ENCODE data around the gene NHLRC1.

Gene NHLRC1

DNA sequence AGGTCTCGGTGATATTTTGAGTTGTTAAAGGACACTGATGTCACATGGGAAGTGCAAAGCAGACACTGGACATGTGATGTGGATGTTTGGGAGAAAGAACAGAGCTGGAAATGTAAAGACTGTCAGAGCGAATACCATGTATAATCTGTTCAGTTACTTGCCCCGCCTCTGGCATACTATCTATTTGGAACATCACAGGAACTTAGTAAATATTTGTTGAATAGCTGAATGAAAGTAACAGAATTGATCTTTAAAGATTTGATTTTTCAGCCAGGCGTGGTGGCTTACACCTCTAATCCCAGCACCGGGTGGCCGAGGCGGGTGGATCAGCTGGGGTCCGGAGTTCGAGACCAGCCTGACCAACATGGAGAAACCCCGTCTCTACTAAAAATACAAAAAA lies 13.8 kb upstream of the NHLRC1 start:
- no peak overlapping the region for H3K9ac ChIP-seq (ENCODE audit: low read length)
- H3K36me3 ChIP-seq (ENCODE audit: control insufficient read depth, insufficient read depth, low read length, severe bottlenecking) = peaks cover 22% of the 10 kb centered on the region
- no peaks in the 10 kb centered on the region for H3K4me1 ChIP-seq (ENCODE audit: control insufficient read depth, insufficient read depth, low read length)
- H3K9me3 ChIP-seq (ENCODE audit: control insufficient read depth, low read length) = no peaks in the 10 kb centered on the region
- no peak overlapping the region for H3K4me3 ChIP-seq (ENCODE audit: low read length)
- no peaks in the 10 kb centered on the region for H3K27me3 ChIP-seq (replicated peaks; ENCODE audit: control insufficient read depth, insufficient read depth, low read length)
- no peak for DNase-seq (ENCODE audit: low read depth)

- H3K4me1 ChIP-seq (ENCODE audit: control insufficient read depth, insufficient read depth, low read length) = no peaks in the 10 kb centered on the region
- DNase-seq (ENCODE audit: low read depth) = no peak
- no peak overlapping the region for H3K4me3 ChIP-seq (ENCODE audit: low read length)
- H3K9me3 ChIP-seq (ENCODE audit: control insufficient read depth, low read length) = no peaks in the 10 kb centered on the region
- peaks cover 22% of the 10 kb centered on the region for H3K36me3 ChIP-seq (ENCODE audit: control insufficient read depth, insufficient read depth, low read length, severe bottlenecking)
- no peaks in the 10 kb centered on the region for H3K27me3 ChIP-seq (replicated peaks; ENCODE audit: control insufficient read depth, insufficient read depth, low read length)
- no peak overlapping the region for H3K9ac ChIP-seq (ENCODE audit: low read length)
Measured at GRCh38 chr6:18135171-18135570, 12.7 kb upstream of the NHLRC1 start.

GRCh38 chr6:18132346-18132745 lies 9.9 kb upstream of the NHLRC1 start:
- DNase-seq (ENCODE audit: low read depth) = no peak
- Histone ChIP-seq H3K9ac (ENCODE audit: low read length) (no peak overlapping the region), H3K9me3 (ENCODE audit: control insufficient read depth, low read length) (no peaks in the 10 kb centered on the region), H3K4me3 (ENCODE audit: low read length) (no peak overlapping the region), H3K4me1 (ENCODE audit: control insufficient read depth, insufficient read depth, low read length) (no peaks in the 10 kb centered on the region), H3K36me3 (ENCODE audit: control insufficient read depth, insufficient read depth, low read length, severe bottlenecking) (peaks cover 12% of the 10 kb centered on the region), H3K27me3 (replicated peaks; ENCODE audit: control insufficient read depth, insufficient read depth, low read length) (no peaks in the 10 kb centered on the region)

DNA sequence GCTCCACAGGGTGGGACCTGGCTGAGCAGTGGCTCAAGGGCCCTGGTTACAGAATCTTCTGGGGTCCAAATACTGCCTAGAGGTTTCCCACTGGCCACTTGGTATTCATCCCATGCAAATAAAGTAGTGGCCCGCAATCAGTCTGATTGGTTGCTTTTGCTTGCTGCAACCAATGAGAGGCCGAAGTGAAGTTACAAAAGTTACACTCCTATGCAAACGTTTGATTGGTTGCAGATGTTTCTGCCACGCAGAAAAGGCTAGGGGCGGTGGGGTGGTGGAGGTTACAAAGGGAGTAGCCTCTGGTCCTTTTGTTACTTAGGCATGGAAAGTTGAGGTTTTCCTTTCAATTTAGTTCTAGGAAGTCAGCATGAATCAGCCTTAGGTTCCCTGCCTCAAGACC lies 3.6 kb upstream of the NHLRC1 start:
- H3K27me3 ChIP-seq (replicated peaks; ENCODE audit: control insufficient read depth, insufficient read depth, low read length) = no peaks in the 10 kb centered on the region
- H3K9me3 ChIP-seq (ENCODE audit: control insufficient read depth, low read length) = no peaks in the 10 kb centered on the region

GRCh38 chr6:18121580-18122127 lies 823 bp downstream of the NHLRC1 start:
- Histone ChIP-seq H3K4me1 (ENCODE audit: control insufficient read depth, insufficient read depth, low read length) (peaks cover 6% of the 10 kb centered on the region), H3K4me3 (ENCODE audit: low read length) (peak overlapping the region; percentile 84), H3K27me3 (replicated peaks; ENCODE audit: control insufficient read depth, insufficient read depth, low read length) (no peaks in the 10 kb centered on the region), H3K36me3 (ENCODE audit: control insufficient read depth, insufficient read depth, low read length, severe bottlenecking) (no peaks in the 10 kb centered on the region), H3K9me3 (ENCODE audit: control insufficient read depth, low read length) (no peaks in the 10 kb centered on the region), H3K9ac (ENCODE audit: low read length) (no peak overlapping the region)
- DNase-seq (ENCODE audit: low read depth) = no peak

More for the DNA sequence above, 3.6 kb upstream of the NHLRC1 start:
- H3K36me3 ChIP-seq (ENCODE audit: control insufficient read depth, insufficient read depth, low read length, severe bottlenecking) = no peaks in the 10 kb centered on the region
- peak; percentile 40 for DNase-seq (ENCODE audit: low read depth)
- H3K4me3 ChIP-seq (ENCODE audit: low read length) = peak overlapping the region; percentile 15
- peaks cover 6% of the 10 kb centered on the region for H3K4me1 ChIP-seq (ENCODE audit: control insufficient read depth, insufficient read depth, low read length)
- no peak overlapping the region for H3K9ac ChIP-seq (ENCODE audit: low read length)

GRCh38 chr6:18119236-18119635 lies 3.2 kb downstream of the NHLRC1 start:
- Histone ChIP-seq H3K4me3 (ENCODE audit: low read length) (no peak overlapping the region), H3K27me3 (replicated peaks; ENCODE audit: control insufficient read depth, insufficient read depth, low read length) (no peaks in the 10 kb centered on the region), H3K9ac (ENCODE audit: low read length) (no peak overlapping the region), H3K9me3 (ENCODE audit: control insufficient read depth, low read length) (no peaks in the 10 kb centered on the region), H3K36me3 (ENCODE audit: control insufficient read depth, insufficient read depth, low read length, severe bottlenecking) (no peaks in the 10 kb centered on the region), H3K4me1 (ENCODE audit: control insufficient read depth, insufficient read depth, low read length) (peaks cover 6% of the 10 kb centered on the region)
- no peak for DNase-seq (ENCODE audit: low read depth)

GRCh38 chr6:18118330-18118729 lies 4.1 kb downstream of the NHLRC1 start:
- DNase-seq (ENCODE audit: low read depth) = no peak
- Histone ChIP-seq H3K9me3 (ENCODE audit: control insufficient read depth, low read length) (no peaks in the 10 kb centered on the region), H3K4me3 (ENCODE audit: low read length) (no peak overlapping the region), H3K27me3 (replicated peaks; ENCODE audit: control insufficient read depth, insufficient read depth, low read length) (no peaks in the 10 kb centered on the region), H3K4me1 (ENCODE audit: control insufficient read depth, insufficient read depth, low read length) (peaks cover 6% of the 10 kb centered on the region), H3K36me3 (ENCODE audit: control insufficient read depth, insufficient read depth, low read length, severe bottlenecking) (no peaks in the 10 kb centered on the region), H3K9ac (ENCODE audit: low read length) (no peak overlapping the region)

DNA sequence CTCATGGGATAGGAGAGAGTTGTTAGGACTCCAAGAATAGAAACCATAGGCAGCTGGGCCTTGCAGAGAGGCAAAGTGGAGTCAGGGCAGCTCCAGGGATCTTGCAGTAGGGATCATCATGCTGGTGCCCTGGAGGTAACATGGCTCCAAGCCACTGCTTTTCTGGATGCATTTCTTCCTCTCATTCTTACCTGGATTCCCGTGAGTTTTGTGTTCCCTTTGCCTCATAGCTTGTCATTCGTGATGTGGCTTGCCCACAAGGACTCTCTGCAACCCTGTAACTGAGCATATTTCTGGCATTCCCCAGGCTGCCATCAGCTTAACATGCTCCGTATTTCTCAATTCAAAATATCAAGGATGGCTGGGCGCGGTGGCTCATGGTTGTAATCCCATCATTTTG lies 5.3 kb downstream of the NHLRC1 start:
- peaks cover 2% of the 10 kb centered on the region for H3K4me1 ChIP-seq (ENCODE audit: control insufficient read depth, insufficient read depth, low read length)
- H3K27me3 ChIP-seq (replicated peaks; ENCODE audit: control insufficient read depth, insufficient read depth, low read length) = no peaks in the 10 kb centered on the region
- no peaks in the 10 kb centered on the region for H3K9me3 ChIP-seq (ENCODE audit: control insufficient read depth, low read length)
- H3K36me3 ChIP-seq (ENCODE audit: control insufficient read depth, insufficient read depth, low read length, severe bottlenecking) = no peaks in the 10 kb centered on the region
- no peak for DNase-seq (ENCODE audit: low read depth)
- H3K9ac ChIP-seq (ENCODE audit: low read length) = no peak overlapping the region
- no peak overlapping the region for H3K4me3 ChIP-seq (ENCODE audit: low read length)

DNA sequence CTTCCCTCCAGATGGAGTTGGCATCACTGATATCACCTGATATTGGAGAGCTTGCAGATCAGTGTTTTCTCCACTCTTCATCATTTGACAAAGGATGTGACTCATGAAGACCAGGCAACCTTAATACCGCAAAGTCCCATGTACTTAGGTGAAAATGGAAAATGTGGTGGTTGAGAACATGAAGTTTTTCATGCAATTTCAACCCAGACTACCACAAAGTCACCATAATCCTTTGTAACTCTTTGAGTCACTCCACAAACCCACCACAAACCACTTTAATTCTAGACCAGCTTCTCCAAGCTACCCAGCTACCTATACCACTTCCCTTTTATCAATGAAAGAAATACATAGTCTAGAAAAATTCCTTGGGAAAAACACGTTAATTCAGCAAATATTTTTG lies 7.1 kb downstream of the NHLRC1 start:
- no peak for DNase-seq (ENCODE audit: low read depth)
- no peak overlapping the region for H3K4me3 ChIP-seq (ENCODE audit: low read length)
- H3K9me3 ChIP-seq (ENCODE audit: control insufficient read depth, low read length) = no peaks in the 10 kb centered on the region
- no peaks in the 10 kb centered on the region for H3K27me3 ChIP-seq (replicated peaks; ENCODE audit: control insufficient read depth, insufficient read depth, low read length)
- H3K36me3 ChIP-seq (ENCODE audit: control insufficient read depth, insufficient read depth, low read length, severe bottlenecking) = no peaks in the 10 kb centered on the region
- H3K4me1 ChIP-seq (ENCODE audit: control insufficient read depth, insufficient read depth, low read length) = no peaks in the 10 kb centered on the region
- no peak overlapping the region for H3K9ac ChIP-seq (ENCODE audit: low read length)

DNA sequence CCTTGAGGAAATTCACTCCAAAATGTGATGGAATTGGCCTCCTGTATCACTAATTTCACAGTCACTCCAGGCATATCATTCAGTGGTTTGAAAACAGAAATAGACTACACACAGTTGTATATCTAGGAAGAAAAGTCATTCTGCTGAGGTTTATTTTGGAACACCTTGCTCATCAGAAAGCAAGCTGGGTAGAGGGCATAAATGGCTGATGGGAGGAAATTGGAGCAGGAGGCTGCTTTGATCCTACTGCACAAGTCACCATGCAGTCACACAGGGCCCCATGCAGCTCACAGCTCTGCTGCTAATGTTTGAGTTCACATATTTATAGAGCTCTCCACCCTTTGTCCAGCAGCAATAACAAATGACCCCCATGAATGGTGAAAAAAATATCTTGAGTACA lies 12.3 kb downstream of the NHLRC1 start:
- Histone ChIP-seq H3K9me3 (ENCODE audit: control insufficient read depth, low read length) (peaks cover 10% of the 10 kb centered on the region), H3K9ac (ENCODE audit: low read length) (no peak overlapping the region), H3K4me1 (ENCODE audit: control insufficient read depth, insufficient read depth, low read length) (no peaks in the 10 kb centered on the region), H3K27me3 (replicated peaks; ENCODE audit: control insufficient read depth, insufficient read depth, low read length) (no peaks in the 10 kb centered on the region), H3K4me3 (ENCODE audit: low read length) (no peak overlapping the region), H3K36me3 (ENCODE audit: control insufficient read depth, insufficient read depth, low read length, severe bottlenecking) (no peaks in the 10 kb centered on the region)
- no peak for DNase-seq (ENCODE audit: low read depth)

DNA sequence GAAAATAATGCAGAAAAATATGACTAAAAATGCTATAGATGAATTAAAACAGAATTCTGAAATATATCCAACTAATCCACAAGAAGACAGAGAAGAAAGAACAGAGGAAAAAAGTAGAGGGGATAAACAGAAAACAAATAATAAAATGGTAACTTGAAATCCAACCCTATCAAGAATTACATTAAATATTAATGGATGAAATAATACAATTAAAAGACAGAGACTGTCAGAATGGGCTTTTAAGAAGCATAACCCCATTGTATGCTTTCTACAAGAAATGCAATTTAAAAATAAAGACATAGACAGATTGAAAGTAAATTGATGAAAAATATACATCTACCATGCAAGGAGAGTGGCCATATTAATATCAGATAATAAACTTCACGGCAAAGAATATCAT lies 15.4 kb downstream of the NHLRC1 start:
- H3K9me3 ChIP-seq (ENCODE audit: control insufficient read depth, low read length) = peaks cover 10% of the 10 kb centered on the region
- H3K9ac ChIP-seq (ENCODE audit: low read length) = no peak overlapping the region
- H3K4me1 ChIP-seq (ENCODE audit: control insufficient read depth, insufficient read depth, low read length) = no peaks in the 10 kb centered on the region
- H3K27me3 ChIP-seq (replicated peaks; ENCODE audit: control insufficient read depth, insufficient read depth, low read length) = no peaks in the 10 kb centered on the region
- no peak overlapping the region for H3K4me3 ChIP-seq (ENCODE audit: low read length)
- no peak for DNase-seq (ENCODE audit: low read depth)
- no peaks in the 10 kb centered on the region for H3K36me3 ChIP-seq (ENCODE audit: control insufficient read depth, insufficient read depth, low read length, severe bottlenecking)

DNA sequence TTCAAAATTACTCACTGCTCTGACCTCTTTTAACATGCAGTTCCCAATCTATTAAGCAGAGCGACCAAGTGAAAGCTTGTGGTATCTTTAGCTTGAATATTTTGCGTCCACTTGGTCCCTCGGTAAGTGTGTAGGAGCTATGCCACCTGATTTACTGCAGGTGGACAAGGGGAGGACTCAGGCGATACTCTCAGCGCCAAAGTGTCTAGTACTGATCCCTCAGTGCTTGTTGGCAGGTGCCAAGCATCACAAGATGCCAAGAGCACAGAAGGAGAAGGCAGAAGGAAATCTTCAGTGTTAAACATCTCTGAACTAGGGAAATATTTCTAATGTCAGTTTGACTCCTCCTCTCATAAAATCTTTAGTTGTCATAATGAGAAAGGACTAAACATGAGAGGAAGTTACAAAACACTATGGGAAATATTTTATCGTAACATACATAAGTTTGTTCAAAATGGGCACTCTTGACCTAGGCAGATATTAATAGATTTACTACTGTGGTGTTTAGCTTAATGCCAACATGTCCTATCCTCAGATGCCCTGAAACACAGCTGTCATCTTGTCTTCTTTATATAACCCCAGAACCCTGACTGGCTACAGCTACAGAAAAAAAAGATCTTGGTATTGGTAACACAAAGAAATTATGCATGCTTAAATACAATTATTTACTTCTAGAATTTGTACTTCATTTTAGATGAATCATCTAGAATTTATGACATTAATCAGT lies 19.5 kb downstream of the NHLRC1 start:
- Histone ChIP-seq H3K4me1 (ENCODE audit: control insufficient read depth, insufficient read depth, low read length) (no peaks in the 10 kb centered on the region), H3K9me3 (ENCODE audit: control insufficient read depth, low read length) (peaks cover 10% of the 10 kb centered on the region), H3K4me3 (ENCODE audit: low read length) (no peak overlapping the region), H3K9ac (ENCODE audit: low read length) (no peak overlapping the region), H3K27me3 (replicated peaks; ENCODE audit: control insufficient read depth, insufficient read depth, low read length) (no peaks in the 10 kb centered on the region), H3K36me3 (ENCODE audit: control insufficient read depth, insufficient read depth, low read length, severe bottlenecking) (no peaks in the 10 kb centered on the region)
- DNase-seq (ENCODE audit: low read depth) = no peak
